OCI-LY1 (cell line): ENCODE data around the gene AKT2.

Experiments
- H2AFZ ChIP-seq: fragments of 200-600 bp; sonication (generic), shearing (Covaris generic); 2 replicates; pipeline ENCODE4 v1.6.0; 2014; ENCODE audit warnings: antibody characterized with exemption, mild to moderate bottlenecking, low read length
- H3F3A ChIP-seq: fragments of 200-600 bp; sonication (generic), shearing (Covaris generic); 2 replicates; pipeline ENCODE4 v1.6.0; 2014; ENCODE audit warnings: mild to moderate bottlenecking, antibody characterized with exemption, low read length, moderate library complexity; ENCODE audit not compliant: insufficient read depth
- H3K27ac ChIP-seq: fragments of 200-600 bp; sonication (generic); 2 replicates; pipeline ENCODE4 v1.5.1; 2014; ENCODE audit warnings: low read length, mixed run types, mild to moderate bottlenecking, low read depth; ENCODE audit not compliant: poor library complexity, severe bottlenecking
- H3K27me3 ChIP-seq: fragments of 200-600 bp; sonication (generic); 2 replicates; pipeline ENCODE4 v1.6.0; 2014; ENCODE audit warnings: antibody characterized with exemption, mild to moderate bottlenecking, low read length, moderate library complexity; ENCODE audit not compliant: insufficient read depth
- H3K36me3 ChIP-seq: fragments of 200-600 bp; sonication (generic); 2 replicates; pipeline ENCODE4 v1.6.1; 2014; ENCODE audit warnings: mild to moderate bottlenecking, antibody characterized with exemption, low read length, moderate library complexity, mixed read lengths; ENCODE audit not compliant: insufficient read depth
- H3K4me1 ChIP-seq: fragments of 200-600 bp; sonication (generic); 2 replicates; pipeline ENCODE4 v1.5.1; 2014; ENCODE audit warnings: mild to moderate bottlenecking, low read length, moderate library complexity; ENCODE audit not compliant: insufficient read depth, severe bottlenecking
- H3K4me2 ChIP-seq: fragments of 200-600 bp; sonication (generic), shearing (Covaris generic); 2 replicates; pipeline ENCODE4 v1.6.1; 2014; ENCODE audit warnings: low read length
- H3K4me3 ChIP-seq: fragments of 200-600 bp; sonication (generic); 2 replicates; pipeline ENCODE4 v1.5.1; 2014; ENCODE audit warnings: low read length, low read depth, mild to moderate bottlenecking, mixed read lengths; ENCODE audit not compliant: poor library complexity, severe bottlenecking
- H3K79me2 ChIP-seq: fragments of 200-600 bp; shearing (Covaris generic); 2 replicates; pipeline ENCODE4 v1.6.1; 2016; ENCODE audit warnings: mixed run types, low read length, mixed read lengths; ENCODE audit not compliant: insufficient read depth
- H3K9ac ChIP-seq: fragments of 200-600 bp; sonication (generic), shearing (Covaris generic); 2 replicates; pipeline ENCODE4 v1.6.1; 2014; ENCODE audit warnings: mild to moderate bottlenecking, low read length, mixed read lengths
- H3K9me2 ChIP-seq: fragments of 200-600 bp; sonication (generic), shearing (Covaris generic); 2 replicates; pipeline ENCODE4 v1.6.1; 2014; ENCODE audit warnings: low read depth, mild to moderate bottlenecking, low read length, mixed read lengths
- H3K9me3 ChIP-seq: fragments of 200-600 bp; shearing (Covaris generic); 2 replicates; pipeline ENCODE4 v1.6.1; 2014; ENCODE audit warnings: low read length, mixed read lengths
- H4K20me1 ChIP-seq: fragments of 200-600 bp; sonication (generic), shearing (Covaris generic); 2 replicates; pipeline ENCODE4 v1.6.0; 2016; ENCODE audit warnings: mild to moderate bottlenecking, low read length; ENCODE audit not compliant: insufficient read depth
- CTCF ChIP-seq: fragments of 200-600 bp; sonication (generic), shearing (Covaris generic); IDR thresholded peaks from 2 replicates; pipeline ENCODE4 v1.5.1; 2017; ENCODE audit warnings: mild to moderate bottlenecking, antibody characterized with exemption, low read length, moderate library complexity, mixed read lengths
- EZH2 ChIP-seq: fragments of 200-600 bp; sonication (generic), shearing (Covaris generic); IDR thresholded peaks from 2 replicates; pipeline ENCODE4 v1.8.0; 2017; ENCODE audit warnings: borderline replicate concordance, mixed run types, mild to moderate bottlenecking, antibody characterized with exemption, low read length, moderate library complexity, mixed read lengths

The AKT2 gene

GRCh38 chr19:40217934-40218890, 66.9 kb downstream of the AKT2 start, which contains the start of gene TTC9B:
Gene TTC9B, minus strand, starts transcription at chr19:40218384. Its CDS starts 3 bp downstream, at chr19:40218381.
- Histone ChIP-seq H3K27ac (no peak within 1 kb of the TSS), H3K4me3 (no peak within 1 kb of the TSS), H2AFZ (no peak within 1 kb of the TSS)

DNA sequence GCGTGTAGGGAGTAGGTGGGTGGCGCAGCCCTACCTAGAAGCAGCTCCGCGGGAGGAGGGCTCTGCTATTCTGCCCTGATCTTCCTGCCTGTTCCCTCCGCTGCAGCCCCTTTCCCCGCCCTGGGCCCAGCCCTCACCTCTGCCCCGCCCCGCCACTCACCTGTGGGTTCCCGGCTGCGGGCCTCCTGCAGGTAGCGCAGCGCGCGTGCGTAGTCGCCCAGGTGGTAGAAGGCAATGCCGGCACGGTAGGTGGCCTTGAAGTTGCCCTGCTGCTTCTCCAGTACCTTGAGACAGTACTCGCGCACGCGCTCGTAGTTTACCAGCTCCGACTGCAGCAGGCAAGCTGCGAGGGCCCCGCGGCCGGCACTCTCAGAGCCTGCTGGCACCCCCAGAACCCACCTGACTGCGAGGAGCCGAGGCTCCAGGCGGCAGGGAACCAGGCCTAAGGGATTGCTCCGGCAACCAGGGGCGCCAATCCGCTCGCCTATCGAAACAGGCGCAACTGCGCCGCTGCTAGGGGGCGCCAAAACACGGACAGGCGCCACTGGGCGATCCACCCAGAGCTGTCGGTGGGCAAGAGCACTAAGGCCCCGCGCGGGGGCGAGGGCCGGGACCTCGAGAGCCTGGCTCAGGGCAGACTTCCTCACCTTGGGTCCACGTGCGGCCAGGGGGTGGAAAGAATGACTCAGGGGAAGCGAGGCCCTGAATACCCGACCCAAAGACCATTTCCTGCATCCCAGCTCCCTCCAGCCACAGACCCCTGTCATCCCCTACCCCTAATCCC, 67.9 kb downstream of the AKT2 start:
- Histone ChIP-seq H3K79me2 (no peaks in the 10 kb centered on the region), H3K9me2 (no peaks in the 10 kb centered on the region), H3K27ac (no peak overlapping the region), H3K4me2 (no peak overlapping the region), H3K9ac (no peak overlapping the region), H3K4me3 (no peak overlapping the region), H3F3A (no peaks in the 10 kb centered on the region), H3K9me3 (no peaks in the 10 kb centered on the region), H3K36me3 (no peaks in the 10 kb centered on the region), H3K4me1 (no peaks in the 10 kb centered on the region), H3K27me3 (no peaks in the 10 kb centered on the region), H4K20me1 (no peaks in the 10 kb centered on the region), H2AFZ (no peak overlapping the region)
- no peak for TF ChIP-seq EZH2
- no peak for TF ChIP-seq CTCF

More at GRCh38 chr19:40217934-40218890, 66.9 kb downstream of the AKT2 start, which contains the start of gene TTC9B:
- Histone ChIP-seq H3K4me1 (no peaks in the 10 kb centered on the region), H3K9ac (no peak within 1 kb of the TSS), H3K27me3 (no peaks in the 10 kb centered on the region), H3K4me2 (no peak within 1 kb of the TSS), H3K9me2 (no peaks in the 10 kb centered on the region), H3K79me2 (no peaks in the 10 kb centered on the region), H3K9me3 (no peaks in the 10 kb centered on the region), H3F3A (no peaks in the 10 kb centered on the region), H4K20me1 (no peaks in the 10 kb centered on the region), H3K36me3 (no peaks in the 10 kb centered on the region)
- no peak for TF ChIP-seq EZH2
- TF ChIP-seq CTCF = no peak

- Histone ChIP-seq H3K4me2 (no peak overlapping the region), H3K36me3 (no peaks in the 10 kb centered on the region), H3K27ac (no peak overlapping the region), H3F3A (no peaks in the 10 kb centered on the region), H3K79me2 (no peaks in the 10 kb centered on the region), H3K9ac (no peak overlapping the region), H3K9me2 (no peaks in the 10 kb centered on the region), H3K4me3 (no peak overlapping the region), H3K4me1 (no peaks in the 10 kb centered on the region), H3K9me3 (no peaks in the 10 kb centered on the region), H2AFZ (no peak overlapping the region), H3K27me3 (no peaks in the 10 kb centered on the region), H4K20me1 (no peaks in the 10 kb centered on the region)
- TF ChIP-seq CTCF (no peak), EZH2 (no peak)
Observed at GRCh38 chr19:40216777-40217026, 68.4 kb downstream of the AKT2 start.
